Measurements from ENCODE around the gene FERMT3.

FERMT3 gene

DNA sequence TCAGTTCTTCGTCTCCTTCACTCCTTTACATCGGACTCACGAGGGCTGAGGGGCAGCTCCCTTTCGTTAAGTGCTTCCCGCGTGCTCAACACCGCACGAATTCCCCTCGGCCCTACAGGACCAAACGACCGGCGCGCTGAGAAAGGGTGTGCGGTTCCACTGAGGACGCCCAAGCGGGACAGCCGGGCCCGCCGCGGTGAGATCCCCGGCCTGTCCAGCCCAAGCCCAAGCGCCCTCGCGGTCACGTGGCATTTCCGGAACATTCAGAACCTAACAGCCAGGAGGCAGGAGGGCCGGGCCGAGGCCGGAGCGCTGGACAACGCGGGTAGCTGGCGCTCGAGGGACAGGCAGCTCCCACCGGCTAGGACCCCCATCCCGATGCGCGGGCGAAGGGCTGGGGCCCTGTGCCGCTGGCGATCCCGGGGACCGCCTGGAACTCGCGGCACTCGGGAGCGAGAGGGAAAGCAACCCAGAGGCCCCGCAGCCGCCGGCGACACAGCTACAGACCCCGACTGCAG lies 21.3 kb upstream of the FERMT3 start:
- intact Hi-C loops (cut with DNase I) = no loop called here
- peak in 40 of 42 donors; percentile 73 to 93 (median 84) for DNase-seq

GRCh38 chr11:64185693-64186491 lies 20.6 kb upstream of the FERMT3 start, which contains the start of gene STIP1:
STIP1 (plus strand) TSS chr11:64186171; CDS start chr11:64186262, 91 bp downstream.
- DNase-seq = peak; percentile 97 to 100 (median 99)
- intact Hi-C loops (cut with DNase I) = no loop called here

- intact Hi-C loops (cut with DNase I) = no loop called here
- peak in 12 of 42 donors; percentile 17 to 57 (median 35) for DNase-seq
These were observed 19.9 kb upstream of the FERMT3 start for GRCh38 chr11:64186492-64187165.

DNA sequence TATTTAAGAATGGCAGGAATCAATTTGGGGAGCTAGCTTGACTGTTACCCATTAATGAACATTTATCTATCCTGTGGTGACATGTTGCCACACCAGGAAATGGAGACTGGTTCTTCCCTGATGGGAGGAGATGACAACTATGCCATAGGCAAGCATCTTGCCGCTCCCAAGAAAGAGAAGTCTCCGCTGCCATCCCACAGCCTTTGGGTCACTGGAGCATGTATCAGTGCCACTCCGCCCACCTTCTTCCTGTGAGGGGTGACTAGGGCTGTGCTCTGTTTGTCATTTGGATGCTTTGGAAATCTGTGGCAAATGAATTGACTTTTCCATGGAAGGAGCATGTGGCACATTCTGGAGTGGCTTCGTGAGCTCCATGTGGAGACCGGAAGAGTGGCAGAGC lies 14.1 kb upstream of the FERMT3 start:
- intact Hi-C loops (cut with DNase I) = no loop called here
- no peak for DNase-seq

DNA sequence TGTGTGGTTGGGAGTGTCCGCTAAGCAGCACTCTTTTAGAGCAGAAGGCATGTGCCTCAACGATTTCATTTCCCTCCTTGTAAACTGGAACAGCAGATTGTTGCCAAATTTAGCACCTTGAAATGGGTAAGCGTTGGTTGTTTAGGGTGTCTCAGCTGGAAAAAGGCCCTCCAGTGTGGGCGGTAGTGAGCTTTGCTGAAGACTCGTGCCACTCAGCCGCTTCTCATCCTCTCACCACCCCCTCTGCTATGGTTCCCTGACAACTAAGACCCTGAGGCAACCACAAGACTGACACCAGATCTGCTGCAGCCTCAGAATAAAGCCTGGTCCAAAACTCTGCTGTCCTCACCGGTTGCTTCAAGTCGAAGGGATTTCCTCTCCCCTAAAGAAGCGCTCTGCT lies 9.9 kb upstream of the FERMT3 start:
- peak in 5 of 42 donors; percentile 22 to 51 (median 41) for DNase-seq
- intact Hi-C loops (cut with DNase I) = no loop called here

- DNase-seq = no peak
- intact Hi-C loops (cut with DNase I) = no loop called here
These were observed 8.0 kb upstream of the FERMT3 start for GRCh38 chr11:64198511-64198910.

DNA sequence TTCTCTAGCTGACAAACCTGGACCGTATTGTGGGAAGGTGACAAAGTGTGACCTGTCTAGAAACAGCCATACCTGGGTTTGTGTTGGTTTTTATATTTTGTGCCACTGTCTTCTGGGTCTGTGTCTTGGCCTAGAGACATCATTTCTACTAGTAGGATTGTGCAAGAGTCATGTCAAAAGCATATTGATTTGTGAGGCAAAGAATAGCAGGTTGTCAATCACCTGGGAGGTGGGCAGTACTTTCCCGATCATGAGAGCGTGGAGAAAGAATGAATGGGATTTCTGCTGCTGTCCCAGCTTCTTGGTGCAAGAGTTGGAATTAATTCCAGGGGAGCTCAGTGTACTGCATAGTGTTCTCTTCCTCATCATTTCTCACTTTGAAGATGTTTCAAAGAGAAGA lies 5.0 kb upstream of the FERMT3 start:
- DNase-seq = no peak
- intact Hi-C loops (cut with DNase I) = no loop called here

GRCh38 chr11:64202992-64203391 lies 3.5 kb upstream of the FERMT3 start:
- DNase-seq = no peak
- intact Hi-C loops (cut with DNase I) = no loop called here

- intact Hi-C loops (cut with DNase I) = no loop called here
- DNase-seq = no peak
These were observed 3.0 kb upstream of the FERMT3 start for GRCh38 chr11:64203421-64204079.

DNA sequence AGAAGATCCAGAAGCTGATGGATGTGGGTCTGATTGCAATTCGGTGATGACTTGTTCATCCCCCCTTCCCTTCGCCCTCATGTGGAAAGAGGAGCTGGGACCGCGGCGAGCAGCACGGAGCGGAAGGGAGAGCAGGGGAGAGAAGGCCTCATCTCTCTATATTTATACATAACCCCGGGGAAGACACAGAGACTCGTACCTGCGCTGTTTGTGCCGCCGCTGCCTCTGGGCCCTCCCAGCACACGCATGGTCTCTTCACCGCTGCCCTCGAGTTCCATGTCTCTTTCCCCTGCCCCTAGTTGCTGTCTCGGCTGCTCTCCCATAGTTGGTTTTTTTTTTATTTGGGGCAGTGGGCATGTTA lies 2.5 kb upstream of the FERMT3 start:
- no peak for DNase-seq
- intact Hi-C loops (cut with DNase I) = no loop called here

DNA sequence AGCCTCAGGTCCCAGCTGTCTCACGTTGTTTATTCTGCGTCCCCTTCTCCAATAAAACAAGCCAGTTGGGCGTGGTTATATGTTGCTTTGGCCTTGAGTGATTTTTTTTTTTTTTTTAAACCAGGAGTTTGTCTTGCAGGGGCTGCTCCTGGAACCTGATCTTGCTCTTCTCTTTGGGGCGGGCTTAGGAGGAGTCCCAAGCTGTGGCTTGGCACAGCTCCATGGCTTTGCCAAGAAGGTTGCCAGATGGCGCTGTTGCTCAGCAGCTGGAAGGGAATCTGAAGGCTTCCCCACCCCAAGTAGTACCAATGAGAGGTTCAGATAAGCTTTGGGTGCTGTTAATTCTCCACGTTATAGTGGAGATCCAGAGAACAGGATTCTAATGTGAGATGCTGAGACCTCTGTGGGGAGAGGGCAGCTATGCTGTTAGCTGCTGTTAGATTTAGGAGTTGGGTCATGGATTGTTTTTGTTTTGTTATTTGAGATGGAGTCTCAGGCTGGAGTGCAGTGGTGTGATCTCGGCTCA lies 2.0 kb upstream of the FERMT3 start:
- peak; percentile 75 to 94 (median 88) for DNase-seq
- intact Hi-C loops (cut with DNase I) = no loop called here

- DNase-seq = peak in 28 of 42 donors; percentile 37 to 78 (median 60)
- intact Hi-C loops (cut with DNase I) = no loop called here
These were observed 950 bp downstream of the FERMT3 start for GRCh38 chr11:64207256-64208085.

DNA sequence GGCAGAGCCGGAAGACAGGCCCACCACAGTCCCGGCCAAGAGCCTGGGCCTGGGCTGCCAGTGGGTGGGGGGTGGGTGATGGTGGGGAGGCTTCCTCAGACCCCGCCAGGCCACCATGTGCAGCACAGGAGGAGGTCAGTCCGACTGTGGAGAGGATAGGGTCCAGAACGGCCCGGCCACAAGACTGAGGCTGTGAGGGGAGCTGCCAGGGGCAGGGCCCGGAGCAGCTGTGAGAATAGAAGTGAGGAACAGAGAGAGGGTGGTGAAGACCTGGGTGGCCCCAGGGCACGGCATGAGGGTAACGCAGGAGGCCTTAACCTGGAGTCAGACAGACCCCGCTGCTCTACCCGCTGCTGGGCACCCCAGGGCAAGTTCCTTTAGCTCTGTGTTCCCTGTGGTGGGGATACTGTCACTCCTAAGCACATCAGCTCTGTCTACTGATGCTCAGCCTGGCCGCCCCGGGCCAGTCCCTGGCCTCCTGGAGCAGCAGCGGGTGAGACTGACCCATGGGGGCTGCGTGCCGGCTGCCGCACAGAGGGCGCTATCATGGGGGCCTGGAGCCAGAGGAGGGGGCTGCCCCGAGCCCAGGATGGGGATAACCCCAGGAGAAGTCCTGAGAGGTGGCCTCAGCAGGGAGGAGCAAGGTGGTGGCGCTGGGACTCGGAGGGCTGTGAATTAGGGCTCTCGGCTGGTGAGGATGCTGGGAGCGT lies 1.7 kb downstream of the FERMT3 start:
- intact Hi-C loops (cut with DNase I) = no loop called here

DNA sequence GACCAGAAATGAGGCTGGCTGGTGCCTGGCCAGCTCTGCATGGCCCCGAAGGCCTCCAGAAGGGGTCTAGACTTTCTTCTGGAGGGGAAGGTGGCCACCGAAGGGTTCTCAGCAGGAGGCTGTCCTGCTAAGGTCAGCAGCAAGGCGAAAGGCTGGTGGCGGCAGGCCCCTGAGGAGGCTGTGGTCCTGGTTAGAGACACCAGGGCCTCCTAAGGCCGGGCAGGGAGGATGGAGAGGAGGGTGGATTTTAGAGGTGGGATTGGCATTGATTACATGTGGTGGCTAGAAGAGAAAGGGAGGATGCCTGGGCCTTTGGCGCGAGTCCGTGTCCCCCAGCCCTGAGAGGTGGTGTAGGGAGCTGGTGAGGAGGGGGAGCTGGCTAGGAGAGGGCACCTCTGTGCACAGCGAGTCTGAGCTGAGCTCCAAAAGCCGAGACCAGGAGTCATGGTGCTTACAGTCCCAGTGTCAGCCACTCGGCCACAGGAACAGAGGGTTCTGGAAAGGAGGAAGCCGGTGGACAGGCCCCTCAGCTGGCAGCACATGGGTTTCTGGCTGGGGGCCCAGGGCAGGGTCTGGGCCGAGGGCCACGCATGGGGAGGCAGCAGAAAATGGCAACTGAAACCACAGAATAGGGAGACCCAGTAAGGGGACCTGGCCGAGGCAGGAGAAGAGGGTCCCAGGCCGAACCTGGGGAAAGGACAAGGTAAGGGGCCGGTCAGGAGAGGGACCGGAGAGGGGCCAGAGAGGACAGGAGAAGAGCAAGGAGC lies 2.5 kb downstream of the FERMT3 start:
- intact Hi-C loops (cut with DNase I) = no loop called here
- peak in 2 of 42 donors; percentile 20 to 33 for DNase-seq

More for the DNA sequence above, 1.7 kb downstream of the FERMT3 start:
- DNase-seq = no peak

- intact Hi-C loops (cut with DNase I) = no loop called here
- DNase-seq = no peak
These were observed 3.0 kb downstream of the FERMT3 start for GRCh38 chr11:64209563-64209843.

- no peak for DNase-seq
- intact Hi-C loops (cut with DNase I) = no loop called here
These were observed 3.9 kb downstream of the FERMT3 start for GRCh38 chr11:64210301-64211020.

Measured in head of caudate nucleus (tissue), 42 donors.